EL (cell line): ENCODE results near the gene CLIC3.

ENCODE experiments used
- DNase-seq: peaks from one replicate; pipeline ENCODE4 v3.0.0-alpha.2; 2016

The CLIC3 gene

GRCh38 chr9:136963341-136963740 is 33.0 kb downstream of the CLIC3 start:
- no peak for DNase-seq

GRCh38 chr9:136962701-136963248 is 33.6 kb downstream of the CLIC3 start:
- no peak for DNase-seq

GRCh38 chr9:136962163-136962562 is 34.2 kb downstream of the CLIC3 start:
- no peak for DNase-seq

GRCh38 chr9:136961279-136962065 is 34.9 kb downstream of the CLIC3 start:
- no peak for DNase-seq

DNA sequence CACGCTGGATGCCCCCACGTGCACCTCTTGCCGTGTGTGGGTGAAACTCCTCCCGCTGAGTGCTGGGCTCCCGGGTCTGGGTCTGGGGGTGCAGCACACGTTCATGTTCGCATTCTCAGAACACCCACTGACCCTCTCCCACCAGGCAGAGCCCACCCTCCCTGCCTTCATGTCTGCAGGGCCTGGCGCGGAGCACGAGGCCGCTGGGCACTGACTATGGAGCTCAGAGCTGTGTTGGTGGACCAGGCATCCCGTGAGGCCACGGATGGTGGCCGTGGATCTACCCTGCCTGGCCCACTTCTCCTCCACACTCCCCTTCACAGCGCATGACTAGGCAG is 35.5 kb downstream of the CLIC3 start:
- DNase-seq: no peak

DNA sequence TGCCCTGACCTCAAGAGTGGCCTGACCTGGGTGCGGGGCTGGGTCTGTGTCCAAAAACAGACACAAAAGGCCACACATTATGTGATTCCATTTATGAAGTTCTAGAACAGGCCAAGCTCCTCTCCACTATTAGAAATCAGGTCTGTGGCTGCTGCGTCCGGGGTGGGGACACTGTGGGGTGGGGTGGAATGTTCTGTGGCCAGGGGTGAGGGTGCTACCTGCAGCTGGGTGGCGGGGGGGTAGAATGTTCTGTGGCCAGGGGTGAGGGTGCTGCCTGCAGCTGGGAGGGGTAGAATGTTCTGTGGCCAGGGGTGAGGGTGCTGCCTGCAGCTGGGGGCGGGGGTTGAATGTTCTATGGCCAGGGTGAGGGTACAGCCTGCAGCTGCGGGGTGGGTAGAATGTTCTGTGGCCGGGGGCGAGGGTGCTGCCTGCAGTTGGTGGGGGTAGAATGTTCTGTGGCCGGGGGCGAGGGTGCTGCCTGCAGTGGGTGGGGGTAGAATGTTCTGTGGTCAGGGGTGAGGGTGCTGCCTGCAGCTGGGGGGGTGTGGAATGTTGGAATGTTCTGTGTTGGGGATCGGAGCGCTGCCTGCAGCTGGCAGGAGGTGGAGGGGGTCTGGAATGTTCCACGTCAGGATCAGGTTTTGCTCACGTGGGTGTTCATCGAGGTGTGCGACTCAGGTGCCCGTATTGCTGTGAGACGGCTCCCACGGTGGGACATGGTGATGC is 36.0 kb downstream of the CLIC3 start:
- no peak for DNase-seq

GRCh38 chr9:136958898-136959850 is 37.2 kb downstream of the CLIC3 start:
- DNase-seq: no peak

DNA sequence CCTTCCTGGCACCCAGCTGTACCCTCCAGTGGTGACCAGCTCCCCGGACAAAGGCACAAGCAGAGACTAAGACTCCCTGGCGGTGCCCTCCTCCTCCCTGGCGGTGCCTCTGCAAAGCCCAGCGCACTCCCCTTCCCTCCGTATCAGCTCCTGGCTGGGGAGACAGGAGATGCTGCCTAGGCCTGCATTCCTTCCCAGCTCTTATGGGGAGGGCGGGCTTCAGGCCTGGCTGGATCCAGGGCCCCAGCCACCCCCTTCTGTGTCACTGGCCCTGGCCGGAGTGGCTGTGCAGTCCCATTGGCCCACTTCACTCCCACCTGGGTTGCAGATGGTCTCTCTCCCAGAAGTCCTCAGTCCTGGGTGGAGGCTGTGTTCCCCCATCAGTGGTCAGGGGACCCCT is 37.9 kb downstream of the CLIC3 start:
- no peak for DNase-seq

GRCh38 chr9:136957901-136958300 is 38.5 kb downstream of the CLIC3 start:
- no peak for DNase-seq

GRCh38 chr9:136957461-136957860 is 38.9 kb downstream of the CLIC3 start:
- no peak for DNase-seq

DNA sequence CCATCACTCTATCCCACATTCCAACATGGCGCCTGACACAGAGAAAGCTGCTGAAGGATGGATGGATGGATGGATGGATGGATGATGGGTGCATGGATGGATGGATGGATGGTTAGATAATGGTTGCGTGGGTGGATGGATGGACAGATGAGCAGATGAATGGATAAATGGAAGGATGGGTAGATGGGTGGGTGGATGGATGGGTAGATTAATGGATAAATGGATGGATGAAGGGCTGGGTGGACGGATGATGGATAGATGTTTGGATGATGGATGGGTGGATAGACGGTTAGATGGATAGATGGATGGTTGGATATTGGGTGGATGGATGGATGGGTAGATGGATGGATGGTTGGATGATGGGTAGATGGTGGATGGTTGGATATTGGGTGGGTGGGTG is 39.8 kb downstream of the CLIC3 start:
- DNase-seq: no peak

- DNase-seq: no peak
Measured at GRCh38 chr9:136955943-136956335, 40.4 kb downstream of the CLIC3 start.

DNA sequence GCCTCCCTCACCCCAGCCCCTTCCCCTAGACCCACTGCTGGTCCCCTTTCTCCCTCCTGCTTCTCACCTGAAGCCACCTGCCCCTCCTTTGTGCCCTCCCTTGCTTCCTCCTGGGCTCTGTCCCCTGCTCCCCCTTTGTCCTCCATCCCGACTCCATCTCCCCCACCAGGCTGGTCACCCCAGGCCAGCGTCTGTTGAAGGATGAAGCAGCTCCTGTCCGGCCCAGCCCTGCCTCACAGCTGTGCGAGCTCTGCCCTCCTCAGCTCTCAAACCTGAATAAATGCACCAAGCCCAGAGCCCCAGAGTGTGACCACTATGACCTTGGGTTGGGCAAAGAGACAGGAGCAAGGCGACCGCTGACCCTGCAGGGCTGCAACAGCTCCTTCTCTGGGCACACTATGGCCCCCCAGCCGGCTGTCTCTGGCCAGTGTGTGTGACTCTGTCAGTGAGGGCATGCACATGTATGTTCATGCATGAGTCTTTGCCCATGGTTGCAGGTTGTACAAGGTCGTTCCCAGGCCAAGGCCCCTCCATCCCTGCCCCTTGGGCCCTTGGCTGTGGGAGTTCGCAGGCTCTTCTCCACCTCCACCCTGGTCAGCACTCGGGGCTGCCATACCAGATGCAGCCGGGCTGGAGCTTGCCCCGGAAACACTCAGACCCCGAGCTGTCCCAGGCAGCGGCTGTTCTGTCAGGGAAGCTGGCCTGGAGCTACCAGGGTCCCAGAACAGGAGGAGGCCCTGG is 41.0 kb downstream of the CLIC3 start:
- DNase-seq: no peak

GRCh38 chr9:136954270-136955083 is 41.9 kb downstream of the CLIC3 start:
- DNase-seq: no peak

DNA sequence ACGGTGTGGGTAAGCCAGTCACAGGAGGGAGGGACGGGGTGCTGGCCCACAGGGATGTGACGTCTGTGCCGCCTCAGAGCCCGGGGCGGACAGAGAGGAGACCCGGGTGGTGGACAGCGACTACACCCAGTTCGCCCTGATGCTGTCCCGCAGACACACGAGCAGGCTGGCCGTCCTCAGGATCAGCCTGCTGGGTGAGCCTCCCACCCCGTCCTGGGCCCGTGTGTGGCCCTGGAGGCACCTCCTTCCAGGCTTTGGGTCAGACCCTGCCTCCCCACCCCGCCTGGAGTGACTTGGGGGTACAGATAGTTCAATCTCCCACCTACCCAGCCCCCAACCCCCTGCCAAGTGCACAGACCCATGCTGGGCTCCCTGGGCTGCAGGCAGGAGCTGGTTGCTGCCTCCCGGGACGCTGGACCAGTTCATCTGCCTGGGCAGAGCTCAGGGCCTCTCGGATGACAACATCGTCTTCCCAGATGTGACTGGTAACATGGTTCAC is 42.5 kb downstream of the CLIC3 start:
- DNase-seq: no peak

DNA sequence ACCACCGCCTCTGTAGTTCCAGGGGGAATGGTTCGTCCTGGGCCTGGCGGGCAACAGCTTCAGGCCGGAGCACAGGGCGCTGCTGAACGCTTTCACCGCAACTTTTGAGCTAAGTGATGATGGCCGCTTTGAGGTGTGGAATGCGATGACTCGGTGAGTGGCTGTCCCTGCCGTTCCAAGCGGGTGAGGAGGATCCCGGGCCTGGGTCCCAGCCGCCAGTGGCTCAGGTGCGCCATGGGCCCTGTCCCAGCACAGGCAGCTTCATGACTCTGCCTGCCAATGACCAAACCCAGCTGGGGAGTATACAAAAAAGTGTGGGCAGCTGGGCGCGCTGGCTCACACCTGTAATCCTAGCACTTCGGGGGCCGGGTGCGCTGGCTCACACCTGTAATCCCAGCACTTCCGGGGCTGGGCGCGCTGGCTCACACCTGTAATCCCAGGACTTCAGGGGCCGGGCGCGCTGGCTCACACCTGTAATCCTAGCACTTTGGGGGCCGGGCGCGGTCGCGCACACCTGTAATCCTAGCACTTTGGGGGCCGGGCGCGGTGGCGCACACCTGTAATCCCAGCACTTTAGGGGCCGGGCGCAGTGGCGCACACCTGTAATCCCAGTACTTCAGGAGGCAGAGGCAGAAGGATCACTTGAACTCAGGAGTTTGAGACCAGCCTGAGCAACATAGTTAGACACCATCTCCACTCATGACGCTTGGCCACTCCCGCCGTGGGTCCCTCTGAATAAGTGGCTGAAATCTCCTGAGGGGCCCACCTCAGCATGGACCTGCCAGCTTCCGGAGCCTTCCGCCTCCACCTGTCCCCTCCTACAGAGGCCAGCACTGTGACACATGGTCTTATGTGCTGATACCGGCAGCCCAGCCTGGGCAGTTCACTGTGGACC is 43.2 kb downstream of the CLIC3 start:
- DNase-seq: no peak

GRCh38 chr9:136952321-136952850 is 44.0 kb downstream of the CLIC3 start:
- DNase-seq: no peak

DNA sequence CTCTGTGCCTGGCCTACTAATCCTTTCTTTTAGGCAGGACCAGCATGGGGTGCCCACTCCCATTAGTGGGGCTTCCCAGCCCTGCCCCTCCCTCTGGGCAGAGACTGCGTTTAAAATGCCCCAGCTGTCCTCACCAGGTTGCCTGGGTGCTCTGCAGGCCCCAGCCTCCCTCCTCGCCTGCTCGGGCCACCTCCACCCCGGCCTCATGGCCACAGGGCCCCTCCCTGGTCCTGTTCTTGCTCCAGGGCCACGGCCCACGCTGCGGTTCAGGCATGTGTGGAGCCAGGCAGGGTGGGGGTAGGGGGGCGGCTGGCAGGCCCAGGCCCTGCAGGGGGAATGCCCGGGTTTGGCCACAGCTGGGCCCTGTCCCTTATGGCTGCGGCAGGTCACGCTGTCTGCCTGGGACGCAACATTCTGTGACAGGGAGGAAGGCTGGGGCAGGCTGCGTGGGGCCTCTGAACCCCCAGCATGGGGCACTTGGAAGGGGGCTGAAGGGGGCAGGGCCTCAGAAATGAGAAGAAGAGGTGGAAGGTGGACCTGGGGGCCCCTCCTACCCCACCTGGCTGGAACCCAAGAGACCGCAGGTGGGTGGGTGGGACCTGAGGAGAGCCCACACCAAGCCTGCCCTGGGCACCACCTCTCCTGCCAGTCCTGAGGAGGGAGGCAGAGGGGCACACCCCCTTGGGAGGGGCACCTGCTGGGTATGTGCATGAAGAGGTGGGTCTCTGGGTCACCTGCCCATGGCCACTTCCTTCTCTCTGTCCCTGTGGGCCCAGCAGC is 44.6 kb downstream of the CLIC3 start, which contains the start of gene LCN12:
Gene LCN12, plus strand, starts transcription at position 733 of the 780 bp plus-strand sequence. CDS start 55 bp downstream, outside the sequence.
- DNase-seq: no peak
